ENCODE data around the gene COG6. TPM values are rescaled to one million over a fixed set of nuclear protein-coding genes. Genes with fewer than 3 reads are reported as not detected.

Gene COG6
- total RNA-seq, 3 donors from 2014 or later: 24.7 to 30.4 (median 27.4) TPM

DNA sequence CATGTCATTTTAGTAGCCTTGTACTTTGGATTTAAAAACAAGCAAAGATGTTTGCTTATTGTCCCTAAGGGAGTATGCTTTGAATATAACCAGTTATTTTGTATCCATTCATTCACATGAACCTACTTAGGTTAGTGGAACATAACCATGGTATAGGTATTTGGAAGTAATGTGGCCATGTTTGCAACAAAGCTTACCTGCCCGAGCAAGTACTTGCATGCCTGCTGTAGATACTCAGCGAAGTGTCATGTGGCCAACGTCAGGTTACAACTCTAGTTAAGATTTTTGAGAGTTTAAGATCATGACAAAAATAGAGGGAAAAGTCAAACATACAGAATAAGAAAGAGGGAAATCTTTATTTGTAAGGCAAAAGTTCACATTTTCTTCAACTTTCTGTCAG, 57.2 kb downstream of the COG6 start:
- DNase-seq: no peak
- Histone ChIP-seq H3K4me1 (ENCODE audit: low read depth) (no peaks in the 10 kb centered on the region), H3K36me3 (ENCODE audit: low read depth) (no peaks in the 10 kb centered on the region), H3K9me3 (no peaks in the 10 kb centered on the region), H3K4me3 (no peak overlapping the region)
- intact Hi-C loops (cut with DNase I, micrococcal nuclease): no loop called here
- TF ChIP-seq, protein P1, sequence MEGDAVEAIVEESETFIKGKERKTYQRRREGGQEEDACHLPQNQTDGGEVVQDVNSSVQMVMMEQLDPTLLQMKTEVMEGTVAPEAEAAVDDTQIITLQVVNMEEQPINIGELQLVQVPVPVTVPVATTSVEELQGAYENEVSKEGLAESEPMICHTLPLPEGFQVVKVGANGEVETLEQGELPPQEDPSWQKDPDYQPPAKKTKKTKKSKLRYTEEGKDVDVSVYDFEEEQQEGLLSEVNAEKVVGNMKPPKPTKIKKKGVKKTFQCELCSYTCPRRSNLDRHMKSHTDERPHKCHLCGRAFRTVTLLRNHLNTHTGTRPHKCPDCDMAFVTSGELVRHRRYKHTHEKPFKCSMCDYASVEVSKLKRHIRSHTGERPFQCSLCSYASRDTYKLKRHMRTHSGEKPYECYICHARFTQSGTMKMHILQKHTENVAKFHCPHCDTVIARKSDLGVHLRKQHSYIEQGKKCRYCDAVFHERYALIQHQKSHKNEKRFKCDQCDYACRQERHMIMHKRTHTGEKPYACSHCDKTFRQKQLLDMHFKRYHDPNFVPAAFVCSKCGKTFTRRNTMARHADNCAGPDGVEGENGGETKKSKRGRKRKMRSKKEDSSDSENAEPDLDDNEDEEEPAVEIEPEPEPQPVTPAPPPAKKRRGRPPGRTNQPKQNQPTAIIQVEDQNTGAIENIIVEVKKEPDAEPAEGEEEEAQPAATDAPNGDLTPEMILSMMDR (IDR thresholded peaks at IDR 0.05): no peak
- ATAC-seq: no peak

- TF ChIP-seq, protein P1 (IDR thresholded peaks at IDR 0.05): no peak
- no peaks in the 10 kb centered on the region for H3K4me1 ChIP-seq (ENCODE audit: low read depth)
- H3K4me3 ChIP-seq: no peak overlapping the region
- no peaks in the 10 kb centered on the region for H3K9me3 ChIP-seq
- no peak for DNase-seq
- intact Hi-C loops (cut with DNase I, micrococcal nuclease): no loop called here
- no peak for ATAC-seq
- no peaks in the 10 kb centered on the region for H3K36me3 ChIP-seq (ENCODE audit: low read depth)
Observed at GRCh38 chr13:39729156-39729555, 73.7 kb downstream of the COG6 start.

- H3K4me1 ChIP-seq (ENCODE audit: low read depth): no peaks in the 10 kb centered on the region
- TF ChIP-seq, protein P1 (IDR thresholded peaks at IDR 0.05): no peak
- DNase-seq (no peak), ATAC-seq (no peak)
- H3K36me3 ChIP-seq (ENCODE audit: low read depth): no peaks in the 10 kb centered on the region
- H3K9me3 ChIP-seq: no peaks in the 10 kb centered on the region
- intact Hi-C loops (cut with DNase I, micrococcal nuclease): no loop called here
- H3K4me3 ChIP-seq: no peak overlapping the region
Observed at GRCh38 chr13:39734952-39735351, 79.5 kb downstream of the COG6 start.

DNA sequence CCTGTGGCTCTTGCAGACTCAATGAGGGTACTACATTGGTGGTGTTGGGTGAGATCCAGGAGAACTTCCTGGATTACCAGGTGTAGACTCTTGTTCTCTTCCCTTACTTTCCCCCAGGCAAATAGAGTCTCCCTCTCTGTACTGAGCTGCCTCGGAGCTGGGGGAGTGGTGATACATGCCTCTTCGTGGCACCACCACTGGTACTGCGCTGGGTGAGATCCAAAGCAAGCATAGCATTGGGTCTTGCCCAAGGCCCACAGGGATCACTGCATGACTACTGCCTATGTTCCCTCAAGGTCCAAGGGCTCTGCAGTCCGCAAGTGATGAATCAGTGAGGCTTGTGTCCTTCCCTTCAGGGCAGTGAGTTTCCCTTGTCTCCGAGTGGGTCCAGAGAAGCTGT, 81.6 kb downstream of the COG6 start:
- DNase-seq (no peak), ATAC-seq (no peak)
- Histone ChIP-seq H3K4me3 (no peak overlapping the region), H3K36me3 (ENCODE audit: low read depth) (no peaks in the 10 kb centered on the region), H3K9me3 (no peaks in the 10 kb centered on the region), H3K4me1 (ENCODE audit: low read depth) (no peaks in the 10 kb centered on the region)
- TF ChIP-seq, protein P1 (IDR thresholded peaks at IDR 0.05): no peak
- intact Hi-C loops (cut with DNase I, micrococcal nuclease): no loop called here

DNA sequence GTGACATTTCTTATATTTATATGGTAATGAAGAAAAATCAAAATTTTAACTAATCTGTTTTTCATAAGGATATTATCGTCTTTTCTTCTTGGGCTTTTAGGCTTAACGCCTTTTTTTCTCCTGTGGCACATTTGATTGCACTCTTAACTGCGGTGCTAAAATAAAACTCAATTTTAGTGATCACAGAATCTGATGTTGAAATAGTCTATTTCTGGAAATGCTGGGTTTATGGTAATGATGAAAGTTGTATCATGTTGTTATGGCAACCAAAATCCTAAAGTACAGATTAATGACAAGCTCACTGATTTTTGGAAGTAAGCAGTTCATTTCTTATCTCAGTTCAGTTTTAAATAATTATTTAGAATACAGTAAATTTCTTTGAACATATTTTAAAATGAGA, 85.3 kb downstream of the COG6 start:
- Histone ChIP-seq H3K9me3 (no peaks in the 10 kb centered on the region), H3K4me1 (ENCODE audit: low read depth) (no peaks in the 10 kb centered on the region), H3K36me3 (ENCODE audit: low read depth) (no peaks in the 10 kb centered on the region), H3K4me3 (no peak overlapping the region)
- intact Hi-C loops (cut with DNase I, micrococcal nuclease): no loop called here
- ATAC-seq (no peak), DNase-seq (no peak)
- TF ChIP-seq, protein P1 (IDR thresholded peaks at IDR 0.05): no peak

DNA sequence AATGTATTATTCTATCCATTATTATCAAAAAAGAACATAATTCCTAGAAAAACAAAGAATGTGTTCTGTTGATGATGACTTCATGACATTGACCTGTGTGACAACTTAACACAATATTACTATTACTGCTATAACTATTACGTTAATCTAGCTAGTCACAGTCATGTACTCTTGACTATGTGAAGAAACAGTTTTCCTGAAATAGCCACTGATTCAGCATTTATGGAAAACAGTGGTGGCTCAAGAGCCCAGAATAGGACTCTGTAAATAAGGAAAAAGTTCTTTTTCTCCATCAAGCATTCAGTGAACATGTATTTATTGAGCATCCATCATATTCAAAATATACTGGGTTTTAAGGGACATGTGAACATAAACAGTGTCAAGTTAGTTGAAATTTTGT, 93.5 kb downstream of the COG6 start:
- H3K36me3 ChIP-seq (ENCODE audit: low read depth): no peaks in the 10 kb centered on the region
- TF ChIP-seq, protein P1 (IDR thresholded peaks at IDR 0.05): no peak
- ATAC-seq: no peak

More for the DNA sequence above, 93.5 kb downstream of the COG6 start:
- no peak for DNase-seq
- intact Hi-C loops (cut with DNase I, micrococcal nuclease): no loop called here
- Histone ChIP-seq H3K4me1 (ENCODE audit: low read depth) (no peaks in the 10 kb centered on the region), H3K9me3 (no peaks in the 10 kb centered on the region), H3K4me3 (no peak overlapping the region)

Measured in mucosa of descending colon (tissue), 3 donors.